Right ventricle myocardium inferior (tissue), 1 donor: ENCODE results near the gene ABHD3. TPM values are rescaled to one million over a fixed set of nuclear protein-coding genes. Genes with fewer than 3 reads are reported as not detected.
"Not testable (repeated sequence)": the region's sequence is repeated elsewhere in the genome, so short reads cannot be mapped to it uniquely, and the experiment has no call there.

ENCODE experiments used
- ATAC-seq: fragments of 200-7000 bp; cut with Tn5 transposase; one replicate; pipeline ENCODE4 v1.9.1; 2020; ENCODE audit warnings: mild to moderate bottlenecking, moderate library complexity
- DNase-seq: peaks from one replicate; pipeline ENCODE4 v3.0.0; 2021; ENCODE audit errors: missing footprints
- intact Hi-C: fragments of 100-400 bp; cut with DNase I; formaldehyde crosslinking; loops from one replicate; pipeline ENCODE4 v1.11.0; 2022
- long read RNA-seq: library from polyadenylated mRNA; unstranded; transcript quantifications from one replicate; pipeline ENCODE4 v2.0.0, GENCODE V29; 2021
- total RNA-seq: library from RNA; stranded (reverse); fragmentation: NEBNext Ultra II Directional; extraction: Animal tissue kit (Norgen Biotek cat#: 25700); gene quantifications from one replicate; pipeline ENCODE4 v1.2.1, GENCODE V29; 2021
- donor health status: DM: no; HTN: yes; CAD: no; lungs with severe emphysema.

The ABHD3 gene
- total RNA-seq: 5.4 TPM
- long read RNA-seq, partial matches to known transcripts: 0 of 3 reads
- long read RNA-seq, other reads (novel, unspliced or antisense): 2 of 3 reads

GRCh38 chr18:21704603-21705364, at the start of gene ABHD3:
Gene ABHD3 (minus strand): TSS chr18:21704774. CDS start chr18:21704665, 109 bp downstream.
- intact Hi-C loops: loop anchor here (2.0 to 5.0 kb wide), 2 partner anchors 36 to 102 kb away; partner anchors contain the start of genes ESCO1 and MIB1
- ATAC-seq (peak; percentile 100), DNase-seq (peak; percentile 97)

- DNase-seq (no peak), ATAC-seq (no peak)
- intact Hi-C loops: no loop called here
These were observed 43.5 kb upstream of the ABHD3 start for GRCh38 chr18:21747764-21748693.

DNA sequence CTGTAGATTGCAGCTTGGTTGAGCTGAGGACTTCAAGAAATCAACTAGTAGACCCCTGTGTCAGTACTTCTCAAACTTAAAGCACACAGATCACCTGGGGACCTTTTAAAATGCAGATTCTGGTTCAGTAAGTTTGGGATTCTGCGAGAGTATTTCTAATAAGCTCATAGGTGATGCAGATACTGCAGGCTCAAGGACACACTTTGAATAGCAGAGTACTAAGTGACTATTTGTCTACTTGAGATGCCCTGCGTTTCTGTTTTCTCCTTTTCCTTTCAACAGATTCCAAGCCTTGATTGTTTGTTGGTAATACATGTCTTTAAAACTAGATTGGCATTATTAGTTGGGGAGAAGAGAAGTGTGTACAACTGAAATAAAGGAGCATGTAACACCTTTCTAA, 42.7 kb upstream of the ABHD3 start:
- intact Hi-C loops: no loop called here
- DNase-seq: no peak
- no peak for ATAC-seq

DNA sequence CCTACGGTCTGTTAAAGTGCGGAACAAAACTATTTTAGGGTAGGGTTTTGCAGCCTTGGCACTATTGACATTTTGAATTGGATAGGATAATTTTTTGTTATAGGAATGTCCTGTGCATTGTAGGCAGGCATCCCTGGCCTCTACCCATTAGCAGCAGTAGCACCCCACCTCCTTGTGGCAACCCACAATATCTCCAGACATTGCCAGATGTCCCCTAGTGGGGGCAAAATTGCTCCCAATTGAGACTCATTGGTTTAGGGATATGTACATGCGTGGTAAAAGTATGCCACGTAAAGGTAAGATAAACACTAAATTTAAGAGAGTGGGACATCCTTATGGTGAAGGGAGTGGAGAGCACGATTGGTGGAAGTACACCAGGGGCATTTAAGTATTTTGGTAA, 40.7 kb upstream of the ABHD3 start:
- intact Hi-C loops: no loop called here
- ATAC-seq (no peak), DNase-seq (no peak)

GRCh38 chr18:21743166-21743832, 38.7 kb upstream of the ABHD3 start:
- ATAC-seq: no peak
- intact Hi-C loops: no loop called here
- DNase-seq: no peak

- intact Hi-C loops: no loop called here
- DNase-seq (no peak), ATAC-seq (no peak)
These were observed 37.7 kb upstream of the ABHD3 start for GRCh38 chr18:21742315-21742687.

GRCh38 chr18:21741562-21742314, 37.2 kb upstream of the ABHD3 start:
- intact Hi-C loops: loop anchor here (2.0 kb wide), 2 partner anchors 37 to 141 kb away; partner anchors contain the start of genes ABHD3 and ESCO1
- peak; percentile 76 for DNase-seq
- ATAC-seq: no peak

- intact Hi-C loops: loop anchor here (2.0 kb wide), 2 partner anchors 36 to 140 kb away; partner anchors contain the start of genes ABHD3 and ESCO1
- ATAC-seq: no peak
- no peak for DNase-seq
These were observed 36.7 kb upstream of the ABHD3 start for GRCh38 chr18:21741312-21741561.

DNA sequence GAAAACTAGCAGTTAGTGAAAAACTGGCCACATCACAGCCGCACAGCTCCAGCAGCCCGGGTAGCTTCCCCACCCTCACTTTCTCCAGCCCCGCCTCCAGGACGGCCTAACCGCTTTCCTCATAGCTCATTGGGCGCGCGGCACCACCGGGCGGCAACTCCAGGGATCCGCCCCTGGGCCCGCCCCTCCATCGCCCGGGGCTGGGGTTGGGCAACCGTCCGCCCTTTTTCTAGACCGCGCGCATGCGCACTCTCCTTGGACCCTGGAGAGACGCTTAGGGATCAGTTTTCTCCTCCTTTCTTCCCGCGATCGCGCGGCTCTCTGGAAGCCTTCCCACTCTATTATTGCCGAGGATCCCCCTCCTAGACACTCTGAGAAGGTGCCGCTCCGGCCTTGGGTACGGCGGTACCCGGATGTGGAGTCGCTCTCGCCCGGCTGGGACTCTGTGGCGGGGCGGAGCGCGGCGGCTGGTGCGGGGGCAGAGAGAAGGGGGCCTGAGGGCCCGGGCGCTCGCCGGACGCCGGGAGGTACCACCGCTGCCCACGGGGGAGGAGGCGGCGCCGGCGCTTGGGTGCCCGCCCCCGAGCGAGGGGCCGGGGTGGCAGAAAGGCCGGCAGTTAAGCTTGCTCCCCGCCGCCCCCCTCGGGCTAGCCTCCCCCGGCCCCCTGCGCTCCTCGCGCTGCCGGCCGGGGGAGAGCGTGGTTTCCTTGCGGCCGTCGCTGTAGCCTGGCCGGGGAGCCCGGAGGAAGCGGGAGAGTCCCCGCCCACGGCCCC, 36.2 kb upstream of the ABHD3 start, which contains the start of gene MIB1:
Gene MIB1 (plus strand): TSS at position 255 of the 774 bp plus-strand sequence. CDS start 792 bp downstream, outside the sequence.
- ATAC-seq: peak; percentile 100
- DNase-seq: peak; percentile 100

DNA sequence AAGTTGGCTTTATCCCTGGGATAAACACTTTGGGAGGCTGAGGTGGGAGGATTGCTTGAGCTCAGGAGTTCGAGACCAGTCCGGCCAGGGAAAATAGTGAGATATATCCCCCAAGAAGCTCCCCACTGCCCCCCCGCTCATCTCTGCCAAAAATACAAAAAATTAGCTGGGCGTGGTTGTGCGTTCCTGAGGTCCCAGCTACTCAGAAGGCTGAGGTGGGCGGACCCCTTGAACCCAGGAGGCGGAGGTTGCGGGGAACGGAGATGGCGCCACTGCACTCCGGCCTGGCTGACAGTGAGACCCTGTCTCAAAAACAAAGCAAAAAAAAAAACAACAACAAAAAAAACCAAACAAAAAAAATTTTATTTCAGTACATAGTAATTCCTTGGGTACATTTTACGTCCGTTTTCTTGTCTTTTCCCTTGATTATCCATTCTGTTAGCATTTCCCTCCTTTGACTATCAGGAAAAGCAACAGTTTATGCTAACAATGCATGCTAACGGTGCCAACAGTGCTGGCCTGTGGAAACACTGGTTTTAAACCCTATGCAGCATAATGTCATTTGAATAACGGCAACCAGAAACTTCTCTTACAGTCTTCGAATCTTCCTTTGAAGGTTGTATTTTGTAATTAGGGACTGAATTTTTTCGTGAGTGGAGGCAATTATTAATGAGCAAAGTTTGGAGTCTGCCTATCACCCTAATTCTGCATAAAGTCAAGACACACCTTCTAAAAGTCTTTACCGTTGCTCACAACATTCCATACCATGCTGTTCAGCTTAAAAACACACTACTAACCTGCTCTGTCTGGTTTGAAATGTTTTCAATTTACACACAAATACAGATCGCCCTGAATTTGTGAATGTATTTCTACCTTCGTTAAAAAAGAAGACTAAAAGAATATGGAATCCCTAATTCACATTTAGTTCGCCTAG, 35.3 kb upstream of the ABHD3 start:
- peak; percentile 4 for ATAC-seq
- intact Hi-C loops: loop anchor here (2.0 kb wide), 2 partner anchors 35 to 139 kb away; partner anchors contain the start of genes ABHD3 and ESCO1
- no peak for DNase-seq

More for the DNA sequence above, 36.2 kb upstream of the ABHD3 start, which contains the start of gene MIB1:
- intact Hi-C loops: loop anchor here (2.0 kb wide), 2 partner anchors 36 to 140 kb away; partner anchors contain the start of genes ABHD3 and ESCO1

GRCh38 chr18:21736926-21737325, 32.4 kb upstream of the ABHD3 start:
- DNase-seq, ATAC-seq, intact Hi-C loops: not testable (repeated sequence)

DNA sequence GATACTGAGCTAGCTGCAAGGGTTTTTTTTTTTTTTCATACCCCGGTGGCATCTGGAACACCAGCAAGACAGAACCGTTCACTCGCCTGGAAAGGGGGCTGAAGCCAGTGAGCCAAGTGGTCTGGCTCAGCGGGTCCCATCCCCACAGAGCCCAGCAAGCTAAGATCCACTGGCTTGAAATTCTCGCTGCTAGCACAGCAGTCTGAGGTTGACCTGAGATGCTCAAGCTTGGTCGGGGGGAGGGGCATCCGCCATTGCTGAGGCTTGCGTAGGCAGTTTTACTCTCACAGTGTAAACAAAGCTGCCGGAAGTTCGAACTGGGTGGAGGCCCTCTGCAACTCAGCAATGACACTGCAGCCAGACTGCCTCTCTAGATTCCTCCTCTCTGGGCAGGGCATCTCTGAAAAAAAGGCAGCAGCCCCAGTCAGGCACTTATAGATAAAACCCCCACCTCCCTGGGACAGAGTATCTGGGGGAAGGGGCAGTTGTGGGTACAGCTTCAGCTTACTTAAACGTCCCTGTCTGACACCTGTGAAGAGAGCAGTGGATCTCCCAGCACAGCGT, 31.0 kb upstream of the ABHD3 start:
- intact Hi-C loops: no loop called here
- no peak for DNase-seq
- ATAC-seq: no peak

DNA sequence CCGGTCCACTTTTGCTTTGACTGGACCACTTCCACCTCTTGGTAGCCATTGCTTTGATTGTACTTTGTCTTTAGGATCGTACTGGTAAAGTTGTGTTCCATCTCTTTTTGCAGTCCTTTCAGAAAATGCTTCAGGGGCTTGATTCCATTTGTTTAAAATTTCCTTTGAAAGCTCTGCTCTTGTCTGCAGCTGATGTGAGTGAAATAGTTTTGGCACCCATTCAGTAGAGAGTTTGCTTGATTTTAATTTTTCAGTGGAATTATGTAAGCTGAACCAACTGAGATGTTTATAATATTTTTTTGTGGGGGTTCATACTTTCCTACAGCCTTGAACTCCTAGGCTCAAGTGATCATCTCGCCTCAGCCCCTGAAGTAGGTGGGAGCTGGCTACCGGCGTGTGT, 28.4 kb upstream of the ABHD3 start:
- intact Hi-C loops: no loop called here
- ATAC-seq (no peak), DNase-seq (no peak)

DNA sequence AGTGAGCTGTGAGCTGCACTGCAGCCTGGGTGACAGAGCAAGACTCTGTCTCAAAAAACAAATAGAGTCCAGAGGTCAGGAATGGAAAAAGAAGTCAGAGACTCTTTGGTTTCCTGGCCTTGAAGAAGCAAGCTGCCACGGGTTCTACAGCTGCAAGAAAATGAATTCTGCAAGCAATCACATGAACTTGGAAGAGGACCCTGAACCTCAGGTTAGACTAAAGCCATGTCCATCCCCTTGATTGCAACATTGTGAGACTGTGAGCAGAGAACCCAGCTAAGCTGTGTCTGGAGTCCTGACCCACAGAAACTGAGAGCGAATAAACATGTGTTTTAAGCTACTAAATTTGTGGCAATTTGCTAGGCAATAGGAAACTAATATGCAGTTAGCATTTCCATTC, 23.1 kb upstream of the ABHD3 start:
- no peak for ATAC-seq
- DNase-seq: no peak
- intact Hi-C loops: no loop called here

DNA sequence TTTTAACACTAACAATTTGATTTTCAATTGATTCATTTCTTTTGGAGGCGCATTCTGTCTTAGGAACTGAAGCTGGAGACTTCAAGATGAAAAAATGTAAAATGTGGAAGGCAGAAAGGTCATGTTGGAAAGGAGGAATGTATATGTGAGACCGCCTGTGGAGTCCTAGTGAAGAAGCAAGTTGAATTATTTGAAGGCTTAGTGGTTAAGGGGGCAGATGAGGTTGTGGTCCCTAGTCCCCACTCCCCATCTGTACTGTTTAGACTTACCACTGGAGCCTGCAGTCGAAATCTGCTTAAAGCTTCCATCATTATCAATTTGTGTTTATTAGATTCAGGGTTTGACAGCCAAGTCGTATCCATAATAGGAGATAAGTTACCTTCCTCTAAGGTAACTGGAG, 20.6 kb upstream of the ABHD3 start:
- DNase-seq (no peak), ATAC-seq (no peak)
- intact Hi-C loops: no loop called here

GRCh38 chr18:21722687-21723086, 18.1 kb upstream of the ABHD3 start:
- intact Hi-C loops: no loop called here
- DNase-seq (no peak), ATAC-seq (no peak)
